Kidney (tissue), 14 donors: ENCODE data around the gene ARHGEF3. TPM values are rescaled to one million over a fixed set of nuclear protein-coding genes. Genes with fewer than 3 reads are reported as not detected.

ENCODE experiments used
- DNase-seq, 5 donors: peaks; one replicate each; pipeline ENCODE4 v3.0.0-alpha.2; 2013 to 2020
- FAIRE-seq: peaks from 2 replicates; lab custom pipeline; 2012; peaks lifted over from hg19 to GRCh38; lab: Jason Lieb, UNC
- H3K27ac ChIP-seq, 2 donors: one replicate each; pipeline ENCODE4 v1.7.0; 2013; ENCODE audit warnings: low read depth in 2 of 2, low read length in 2 of 2, inconsistent platforms in 1 of 2
- H3K27me3 ChIP-seq: one replicate; pipeline ENCODE4 v1.7.1; 2013; ENCODE audit warnings: low read length, inconsistent platforms; ENCODE audit not compliant: control insufficient read depth, insufficient read depth
- H3K36me3 ChIP-seq, 3 donors: one replicate each; pipeline versions ENCODE4 v1.7.0 to v1.7.1; 2013; ENCODE audit warnings: low read length in 3 of 3, control low read depth in 1 of 3, inconsistent platforms in 1 of 3; ENCODE audit not compliant: insufficient read depth in 3 of 3, control insufficient read depth in 2 of 3
- H3K4me1 ChIP-seq, 3 donors: one replicate each; pipeline versions ENCODE4 v1.7.0 to v1.7.1; 2013; ENCODE audit warnings: low read length in 3 of 3, inconsistent platforms in 1 of 3, low read depth in 1 of 3; ENCODE audit not compliant: control insufficient read depth in 2 of 3, insufficient read depth in 2 of 3
- H3K4me3 ChIP-seq, 3 donors: one replicate each; pipeline versions ENCODE4 v1.7.0 to v1.8.1; 2013; ENCODE audit warnings: low read length in 3 of 3, control low read depth in 1 of 3, inconsistent platforms in 1 of 3
- H3K9ac ChIP-seq, 3 donors: one replicate each; pipeline versions ENCODE4 v1.7.0 to v1.7.1; 2013; ENCODE audit warnings: low read length in 3 of 3, control low read depth in 1 of 3, inconsistent platforms in 1 of 3
- H3K9me3 ChIP-seq, 3 donors: one replicate each; pipeline versions ENCODE4 v1.7.0 to v1.7.1; 2013; ENCODE audit warnings: low read length in 3 of 3, control low read depth in 1 of 3, inconsistent platforms in 1 of 3; ENCODE audit not compliant: control insufficient read depth in 2 of 3, insufficient read depth in 1 of 3
- intact Hi-C: fragments of 100-400 bp; cut with DNase I; formaldehyde crosslinking; loops from one replicate; pipeline ENCODE4 v1.11.1; 2022
- polyA plus RNA-seq: library from polyadenylated mRNA; stranded (reverse); fragments of 350-450 nt; fragmentation: Illumina TruSeq; extraction: RNeasy Lipid Tissue Mini Kit (QIAGEN cat#74804); gene quantifications from one replicate; pipeline ENCODE4 v1.2.3, GENCODE V29; 2014; ENCODE audit warnings: low read depth, low replicate concordance; ENCODE audit not compliant: insufficient read depth
- total RNA-seq: library from RNA; stranded (reverse); fragmentation: NEBNext Ultra II Directional; extraction: Animal tissue kit (Norgen Biotek cat#: 25700); gene quantifications from one replicate; pipeline ENCODE4 v1.2.1, GENCODE V29; 2021
- TF ChIP-seq, protein P1 (sequence below): IDR thresholded peaks from 3 replicates; pipeline ENCODE4 v1.5.1; 2012; ENCODE audit warnings: mild to moderate bottlenecking, moderate library complexity, borderline replicate concordance; ENCODE audit not compliant: insufficient read depth; ENCODE audit errors: extremely low read depth
- donor health status: control.
- donor health status: control.
- donor health status: control.
- donor health status: control.
- donor health status: control.
- donor health status: DM: yes; HTN: yes; CAD: no.
- donor health status: Normal renal cell carcinoma (clear cell type).

ARHGEF3 gene
- total and polyA plus RNA-seq, 2 donors from 2014 or later: 25.8 to 56.3 TPM

GRCh38 chr3:56781762-56782161, 20.0 kb downstream of the ARHGEF3 start:
- H3K27me3 ChIP-seq: no peaks in the 10 kb centered on the region
- H3K4me1 ChIP-seq: peaks cover 0 to 34% (median 24%) of the 10 kb centered on the region in 3 donors
- no peak for FAIRE-seq
- H3K36me3 ChIP-seq: no peaks in the 10 kb centered on the region
- peak overlapping the region; percentile 33 to 45 for H3K27ac ChIP-seq
- DNase-seq: peak in 1 of 5 donors; percentile 6
- no peaks in the 10 kb centered on the region for H3K9me3 ChIP-seq
- intact Hi-C loops: no loop called here
- TF ChIP-seq, protein P1, sequence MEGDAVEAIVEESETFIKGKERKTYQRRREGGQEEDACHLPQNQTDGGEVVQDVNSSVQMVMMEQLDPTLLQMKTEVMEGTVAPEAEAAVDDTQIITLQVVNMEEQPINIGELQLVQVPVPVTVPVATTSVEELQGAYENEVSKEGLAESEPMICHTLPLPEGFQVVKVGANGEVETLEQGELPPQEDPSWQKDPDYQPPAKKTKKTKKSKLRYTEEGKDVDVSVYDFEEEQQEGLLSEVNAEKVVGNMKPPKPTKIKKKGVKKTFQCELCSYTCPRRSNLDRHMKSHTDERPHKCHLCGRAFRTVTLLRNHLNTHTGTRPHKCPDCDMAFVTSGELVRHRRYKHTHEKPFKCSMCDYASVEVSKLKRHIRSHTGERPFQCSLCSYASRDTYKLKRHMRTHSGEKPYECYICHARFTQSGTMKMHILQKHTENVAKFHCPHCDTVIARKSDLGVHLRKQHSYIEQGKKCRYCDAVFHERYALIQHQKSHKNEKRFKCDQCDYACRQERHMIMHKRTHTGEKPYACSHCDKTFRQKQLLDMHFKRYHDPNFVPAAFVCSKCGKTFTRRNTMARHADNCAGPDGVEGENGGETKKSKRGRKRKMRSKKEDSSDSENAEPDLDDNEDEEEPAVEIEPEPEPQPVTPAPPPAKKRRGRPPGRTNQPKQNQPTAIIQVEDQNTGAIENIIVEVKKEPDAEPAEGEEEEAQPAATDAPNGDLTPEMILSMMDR: no peak
- H3K9ac ChIP-seq: no peak overlapping the region
- no peak overlapping the region for H3K4me3 ChIP-seq

GRCh38 chr3:56780936-56781335, 20.8 kb downstream of the ARHGEF3 start:
- no peaks in the 10 kb centered on the region for H3K9me3 ChIP-seq
- no peak overlapping the region for H3K27ac ChIP-seq
- TF ChIP-seq, protein P1: no peak
- H3K4me3 ChIP-seq: no peak overlapping the region
- FAIRE-seq (no peak), DNase-seq (peak in 1 of 5 donors; percentile 2)
- H3K36me3 ChIP-seq: no peaks in the 10 kb centered on the region
- peaks cover 0 to 39% (median 26%) of the 10 kb centered on the region in 3 donors for H3K4me1 ChIP-seq
- no peaks in the 10 kb centered on the region for H3K27me3 ChIP-seq
- no peak overlapping the region for H3K9ac ChIP-seq
- intact Hi-C loops: no loop called here

- intact Hi-C loops: no loop called here
- H3K27ac ChIP-seq: no peak overlapping the region
- H3K4me1 ChIP-seq: peaks cover 0 to 44% (median 22%) of the 10 kb centered on the region in 3 donors
- DNase-seq (peak in 1 of 5 donors; percentile 22), FAIRE-seq (no peak)
- H3K27me3 ChIP-seq: no peaks in the 10 kb centered on the region
- TF ChIP-seq, protein P1: no peak
- H3K36me3 ChIP-seq: no peaks in the 10 kb centered on the region
- no peak overlapping the region for H3K4me3 ChIP-seq
- no peaks in the 10 kb centered on the region for H3K9me3 ChIP-seq
- H3K9ac ChIP-seq: no peak overlapping the region
Measured at GRCh38 chr3:56778893-56779292, 22.9 kb downstream of the ARHGEF3 start.

DNA sequence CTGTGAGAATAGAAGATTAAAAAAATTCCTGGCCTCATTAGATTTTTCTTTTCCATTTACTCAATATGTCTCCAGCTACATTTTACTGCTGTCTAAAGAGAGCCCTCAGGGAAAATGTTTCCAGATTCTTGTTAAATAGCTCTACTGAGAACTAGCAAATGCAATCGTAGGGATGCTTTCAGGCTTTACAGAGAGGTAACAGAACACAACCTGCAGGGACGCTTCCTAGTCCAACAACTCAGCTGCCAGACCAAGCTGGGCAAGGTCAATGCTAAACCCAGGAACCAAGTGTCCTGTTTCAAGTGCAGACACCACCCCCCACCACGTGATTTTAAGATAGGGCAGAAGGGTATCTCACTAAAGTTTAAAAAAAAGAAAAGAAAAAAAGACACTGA, 25.2 kb downstream of the ARHGEF3 start:
- TF ChIP-seq, protein P1: no peak
- no peak overlapping the region for H3K27ac ChIP-seq
- FAIRE-seq (no peak), DNase-seq (peak in 1 of 5 donors; percentile 27)
- no peak overlapping the region for H3K4me3 ChIP-seq
- peaks cover 0 to 31% (median 10%) of the 10 kb centered on the region in 3 donors for H3K4me1 ChIP-seq
- no peaks in the 10 kb centered on the region for H3K27me3 ChIP-seq
- H3K9me3 ChIP-seq: no peaks in the 10 kb centered on the region
- peaks cover 0 to 13% (median 6%) of the 10 kb centered on the region in 3 donors for H3K36me3 ChIP-seq
- intact Hi-C loops: no loop called here
- H3K9ac ChIP-seq: no peak overlapping the region
